ENCODE results near the gene GMDS. TPM values are rescaled to one million over a fixed set of nuclear protein-coding genes. Genes with fewer than 3 reads are reported as not detected.

The GMDS gene
- total RNA-seq, 4 donors from 2014 or later = 8.7 to 23.1 (median 18.4) TPM

- no peak for DNase-seq (ENCODE audit: low spot score in 2 of 2)
- intact Hi-C loops (cut with DNase I; ENCODE audit: low total_unique reads) = no loop called here
- H3K4me3 ChIP-seq (ENCODE audit: low read depth, poor library complexity, severe bottlenecking) = no peak overlapping the region
- no peak for TF ChIP-seq CTCF (IDR thresholded peaks at IDR 0.05)
- no peak for TF ChIP-seq POLR2A (IDR thresholded peaks at IDR 0.05)
- 85 to 87% methylated on average over 8 of the region's 8 CpGs for WGBS, 2 donors
Observed at GRCh38 chr6:1720620-1721322, 524.6 kb downstream of the GMDS start.

GRCh38 chr6:1719922-1720321, 525.5 kb downstream of the GMDS start:
- intact Hi-C loops (cut with DNase I; ENCODE audit: low total_unique reads) = no loop called here
- TF ChIP-seq POLR2A (IDR thresholded peaks at IDR 0.05) (no peak), CTCF (IDR thresholded peaks at IDR 0.05) (no peak)
- DNase-seq (ENCODE audit: low spot score in 2 of 2) = no peak
- 81 to 83% methylated on average over 3 of the region's 3 CpGs for WGBS, 2 donors
- H3K4me3 ChIP-seq (ENCODE audit: low read depth, poor library complexity, severe bottlenecking) = no peak overlapping the region

- DNase-seq (ENCODE audit: low spot score in 2 of 2) = no peak
- intact Hi-C loops (cut with DNase I; ENCODE audit: low total_unique reads) = no loop called here
- WGBS, 2 donors = 83 to 86% methylated on average over 5 of the region's 5 CpGs
- TF ChIP-seq CTCF (IDR thresholded peaks at IDR 0.05) (no peak), POLR2A (IDR thresholded peaks at IDR 0.05) (no peak)
- no peak overlapping the region for H3K4me3 ChIP-seq (ENCODE audit: low read depth, poor library complexity, severe bottlenecking)
Observed at GRCh38 chr6:1716868-1717267, 528.5 kb downstream of the GMDS start.

- H3K4me3 ChIP-seq (ENCODE audit: low read depth, poor library complexity, severe bottlenecking) = no peak overlapping the region
- intact Hi-C loops (cut with DNase I; ENCODE audit: low total_unique reads) = no loop called here
- WGBS, 2 donors = 58 to 78% methylated on average over 5 of the region's 5 CpGs
- TF ChIP-seq CTCF (IDR thresholded peaks at IDR 0.05) (no peak), POLR2A (IDR thresholded peaks at IDR 0.05) (no peak)
- DNase-seq (ENCODE audit: low spot score in 2 of 2) = peak in 1 of 2 donors; percentile 68
Observed at GRCh38 chr6:1716396-1716795, 529.0 kb downstream of the GMDS start.

- whole genome bisulfite sequencing, 2 donors = 88 to 93% methylated on average over 4 of the region's 4 CpGs
- no peak for TF ChIP-seq POLR2A (IDR thresholded peaks at IDR 0.05)
- TF ChIP-seq CTCF (IDR thresholded peaks at IDR 0.05) = no peak
- intact Hi-C loops (cut with DNase I; ENCODE audit: low total_unique reads) = no loop called here
Observed at GRCh38 chr6:1715336-1715735, 530.1 kb downstream of the GMDS start.

GRCh38 chr6:1714654-1715053, 530.8 kb downstream of the GMDS start:
- no peak for DNase-seq (ENCODE audit: low spot score in 2 of 2)
- no peak overlapping the region for H3K4me3 ChIP-seq (ENCODE audit: low read depth, poor library complexity, severe bottlenecking)
- intact Hi-C loops (cut with DNase I; ENCODE audit: low total_unique reads) = no loop called here
- 95 to 97% methylated on average over 5 of the region's 5 CpGs for WGBS, 2 donors
- TF ChIP-seq CTCF (IDR thresholded peaks at IDR 0.05) = no peak
- TF ChIP-seq POLR2A (IDR thresholded peaks at IDR 0.05) = no peak

More at GRCh38 chr6:1715336-1715735, 530.1 kb downstream of the GMDS start:
- no peak for DNase-seq (ENCODE audit: low spot score in 2 of 2)
- no peak overlapping the region for H3K4me3 ChIP-seq (ENCODE audit: low read depth, poor library complexity, severe bottlenecking)
